ENCODE results near the gene DCDC2.
"Not testable (repeated sequence)": the region's sequence is repeated elsewhere in the genome, so short reads cannot be mapped to it uniquely, and the experiment has no call there.

DCDC2 gene

GRCh38 chr6:24374612-24375011, 16.8 kb upstream of the DCDC2 start:
- Histone ChIP-seq H3K9me3 (replicated peaks in 1 of 2; ENCODE audit: control insufficient read depth in 2 of 2, insufficient read depth in 1 of 2, low read depth in 1 of 2, low read length in 2 of 2) (no peaks in the 10 kb centered on the region), H3K79me1 (ENCODE audit: low read depth, low read length) (no peaks in the 10 kb centered on the region), H3K18ac (ENCODE audit: low read length) (peak overlapping the region; percentile 72), H3K27me3 (ENCODE audit: control insufficient read depth in 3 of 3, insufficient read depth in 3 of 3, low read depth in 1 of 3, low read length in 3 of 3) (no peaks in the 10 kb centered on the region), H2AK5ac (ENCODE audit: low read depth, low read length) (no peak overlapping the region), H4K91ac (ENCODE audit: low read depth, low read length, poor library complexity) (no peak overlapping the region), H3K36me3 (replicated peaks in 1 of 2; ENCODE audit: control insufficient read depth in 2 of 2, insufficient read depth in 2 of 2, low read length in 2 of 2) (no peaks in the 10 kb centered on the region), H2BK15ac (ENCODE audit: low read length) (peak overlapping the region; percentile 14), H3K23ac (ENCODE audit: low read depth, low read length, poor library complexity) (no peak overlapping the region), H3K27ac (replicated peaks; ENCODE audit: low read length) (no peak overlapping the region), H4K8ac (ENCODE audit: low read depth, low read length) (no peak overlapping the region), H2BK5ac (ENCODE audit: low read length) (no peak overlapping the region), H2BK12ac (ENCODE audit: low read length) (no peak overlapping the region), H3K4ac (ENCODE audit: low read length) (no peak overlapping the region), H3K4me1 (ENCODE audit: control insufficient read depth in 2 of 2, insufficient read depth in 1 of 2, low read depth in 1 of 2, low read length in 2 of 2) (no peaks in the 10 kb centered on the region), H2BK120ac (ENCODE audit: low read depth, low read length) (no peak overlapping the region), H2AFZ (ENCODE audit: low read length) (no peak overlapping the region), H3K4me2 (ENCODE audit: insufficient read depth, low read length, poor library complexity, severe bottlenecking) (no peak overlapping the region), H3K14ac (ENCODE audit: low read length) (no peak overlapping the region), H3K9ac (ENCODE audit: low read depth, low read length, poor library complexity) (no peak overlapping the region), H3K4me3 (ENCODE audit: low read length in 2 of 2) (no peak overlapping the region)
- no peak for DNase-seq (ENCODE audit: low spot score)
- no CpG with 5 or more reads among the region's 6 CpGs for WGBS, 2 donors (ENCODE audit: extremely low coverage in 2 of 2, insufficient read length in 2 of 2, insufficient replicate concordance in 1 of 2)

- H3K27ac ChIP-seq (replicated peaks; ENCODE audit: low read length); H2BK5ac ChIP-seq (ENCODE audit: low read length); H3K9me3 ChIP-seq (replicated peaks in 1 of 2; ENCODE audit: control insufficient read depth in 2 of 2, insufficient read depth in 1 of 2, low read depth in 1 of 2, low read length in 2 of 2); H3K9ac ChIP-seq (ENCODE audit: low read depth, low read length, poor library complexity); H3K4me2 ChIP-seq (ENCODE audit: insufficient read depth, low read length, poor library complexity, severe bottlenecking); H3K4ac ChIP-seq (ENCODE audit: low read length); H3K4me3 ChIP-seq (ENCODE audit: low read length in 2 of 2); H2AK5ac ChIP-seq (ENCODE audit: low read depth, low read length); H2BK12ac ChIP-seq (ENCODE audit: low read length); H3K4me1 ChIP-seq (ENCODE audit: control insufficient read depth in 2 of 2, insufficient read depth in 1 of 2, low read depth in 1 of 2, low read length in 2 of 2); H4K91ac ChIP-seq (ENCODE audit: low read depth, low read length, poor library complexity); H3K23ac ChIP-seq (ENCODE audit: low read depth, low read length, poor library complexity); H2BK120ac ChIP-seq (ENCODE audit: low read depth, low read length); H2BK15ac ChIP-seq (ENCODE audit: low read length); H4K8ac ChIP-seq (ENCODE audit: low read depth, low read length); H3K14ac ChIP-seq (ENCODE audit: low read length); H3K79me1 ChIP-seq (ENCODE audit: low read depth, low read length); H3K27me3 ChIP-seq (ENCODE audit: control insufficient read depth in 3 of 3, insufficient read depth in 3 of 3, low read depth in 1 of 3, low read length in 3 of 3); DNase-seq (ENCODE audit: low spot score); H3K36me3 ChIP-seq (replicated peaks in 1 of 2; ENCODE audit: control insufficient read depth in 2 of 2, insufficient read depth in 2 of 2, low read length in 2 of 2); H3K18ac ChIP-seq (ENCODE audit: low read length); H2AFZ ChIP-seq (ENCODE audit: low read length): not testable (repeated sequence)
- no CpG with 5 or more reads among the region's 8 CpGs for WGBS, 2 donors (ENCODE audit: extremely low coverage in 2 of 2, insufficient read length in 2 of 2, insufficient replicate concordance in 1 of 2)
Observed at GRCh38 chr6:24365103-24365633, 7.3 kb upstream of the DCDC2 start.

- not testable (repeated sequence) for H4K8ac ChIP-seq (ENCODE audit: low read depth, low read length); H3K36me3 ChIP-seq (replicated peaks in 1 of 2; ENCODE audit: control insufficient read depth in 2 of 2, insufficient read depth in 2 of 2, low read length in 2 of 2); H2BK12ac ChIP-seq (ENCODE audit: low read length); H2BK15ac ChIP-seq (ENCODE audit: low read length); H3K27me3 ChIP-seq (ENCODE audit: control insufficient read depth in 3 of 3, insufficient read depth in 3 of 3, low read depth in 1 of 3, low read length in 3 of 3); H3K9me3 ChIP-seq (replicated peaks in 1 of 2; ENCODE audit: control insufficient read depth in 2 of 2, insufficient read depth in 1 of 2, low read depth in 1 of 2, low read length in 2 of 2); H3K4ac ChIP-seq (ENCODE audit: low read length); H3K27ac ChIP-seq (replicated peaks; ENCODE audit: low read length); H3K23ac ChIP-seq (ENCODE audit: low read depth, low read length, poor library complexity); DNase-seq (ENCODE audit: low spot score); H2BK120ac ChIP-seq (ENCODE audit: low read depth, low read length); H3K4me3 ChIP-seq (ENCODE audit: low read length in 2 of 2); H3K9ac ChIP-seq (ENCODE audit: low read depth, low read length, poor library complexity); H3K18ac ChIP-seq (ENCODE audit: low read length); H3K4me2 ChIP-seq (ENCODE audit: insufficient read depth, low read length, poor library complexity, severe bottlenecking); H2AK5ac ChIP-seq (ENCODE audit: low read depth, low read length); H3K14ac ChIP-seq (ENCODE audit: low read length); H2BK5ac ChIP-seq (ENCODE audit: low read length); H4K91ac ChIP-seq (ENCODE audit: low read depth, low read length, poor library complexity); H3K79me1 ChIP-seq (ENCODE audit: low read depth, low read length); H3K4me1 ChIP-seq (ENCODE audit: control insufficient read depth in 2 of 2, insufficient read depth in 1 of 2, low read depth in 1 of 2, low read length in 2 of 2)
- no CpG with 5 or more reads among the region's 5 CpGs for WGBS, 2 donors (ENCODE audit: extremely low coverage in 2 of 2, insufficient read length in 2 of 2, insufficient replicate concordance in 1 of 2)
- peak overlapping the region; percentile 45 for H2AFZ ChIP-seq (ENCODE audit: low read length)
Observed at GRCh38 chr6:24362363-24362762, 4.5 kb upstream of the DCDC2 start.

GRCh38 chr6:24359640-24360454, 2.0 kb upstream of the DCDC2 start:
- Histone ChIP-seq H3K4ac (ENCODE audit: low read length) (no peak overlapping the region), H3K14ac (ENCODE audit: low read length) (no peak overlapping the region), H3K79me1 (ENCODE audit: low read depth, low read length) (no peaks in the 10 kb centered on the region), H3K4me1 (ENCODE audit: control insufficient read depth in 2 of 2, insufficient read depth in 1 of 2, low read depth in 1 of 2, low read length in 2 of 2) (peaks cover 2 to 3% of the 10 kb centered on the region in 2 donors), H3K36me3 (replicated peaks in 1 of 2; ENCODE audit: control insufficient read depth in 2 of 2, insufficient read depth in 2 of 2, low read length in 2 of 2) (no peaks in the 10 kb centered on the region), H3K27me3 (ENCODE audit: control insufficient read depth in 3 of 3, insufficient read depth in 3 of 3, low read depth in 1 of 3, low read length in 3 of 3) (peaks cover 0 to 4% (median 0%) of the 10 kb centered on the region in 3 experiments), H3K9me3 (replicated peaks in 1 of 2; ENCODE audit: control insufficient read depth in 2 of 2, insufficient read depth in 1 of 2, low read depth in 1 of 2, low read length in 2 of 2) (peaks cover 0 to 3% of the 10 kb centered on the region in 2 donors), H4K91ac (ENCODE audit: low read depth, low read length, poor library complexity) (no peak overlapping the region), H2BK12ac (ENCODE audit: low read length) (no peak overlapping the region), H3K4me2 (ENCODE audit: insufficient read depth, low read length, poor library complexity, severe bottlenecking) (peak overlapping the region; percentile 59), H3K9ac (ENCODE audit: low read depth, low read length, poor library complexity) (peak overlapping the region; percentile 64), H3K18ac (ENCODE audit: low read length) (peak overlapping the region; percentile 90), H3K27ac (replicated peaks; ENCODE audit: low read length) (no peak overlapping the region), H4K8ac (ENCODE audit: low read depth, low read length) (no peak overlapping the region), H2AK5ac (ENCODE audit: low read depth, low read length) (no peak overlapping the region), H2BK5ac (ENCODE audit: low read length) (no peak overlapping the region), H3K23ac (ENCODE audit: low read depth, low read length, poor library complexity) (no peak overlapping the region), H2BK15ac (ENCODE audit: low read length) (no peak overlapping the region), H2BK120ac (ENCODE audit: low read depth, low read length) (peak overlapping the region; percentile 11), H2AFZ (ENCODE audit: low read length) (peak overlapping the region; percentile 96), H3K4me3 (ENCODE audit: low read length in 2 of 2) (peak overlapping the region; percentile 41 to 81)
- peak; percentile 85 for DNase-seq (ENCODE audit: low spot score)
- WGBS, 2 donors (ENCODE audit: extremely low coverage in 2 of 2, insufficient read length in 2 of 2, insufficient replicate concordance in 1 of 2): no CpG with 5 or more reads among the region's 55 CpGs
